Hepatocyte (in vitro differentiated cells): ENCODE measurements around the gene ENAM.

Source experiments
- EZH2 ChIP-seq: fragments of 200-600 bp; sonication (generic); IDR thresholded peaks from 2 replicates; pipeline ENCODE4 v1.6.1; 2016; ENCODE audit warnings: antibody characterized with exemption, mild to moderate bottlenecking, borderline replicate concordance
- EZH2phosphoT487 ChIP-seq: fragments of 200-600 bp; sonication (generic); IDR thresholded peaks from one replicate; pipeline ENCODE4 v1.6.1; 2018; ENCODE audit warnings: antibody characterized with exemption, mild to moderate bottlenecking, low read depth, moderate library complexity; ENCODE audit not compliant: unreplicated experiment, severe bottlenecking
- TF ChIP-seq, protein P1 (sequence below): fragments of 200-600 bp; sonication (generic); IDR thresholded peaks from 2 replicates; pipeline ENCODE4 v1.5.1; 2016; ENCODE audit warnings: antibody characterized with exemption, mild to moderate bottlenecking; ENCODE audit not compliant: poor library complexity

DNA sequence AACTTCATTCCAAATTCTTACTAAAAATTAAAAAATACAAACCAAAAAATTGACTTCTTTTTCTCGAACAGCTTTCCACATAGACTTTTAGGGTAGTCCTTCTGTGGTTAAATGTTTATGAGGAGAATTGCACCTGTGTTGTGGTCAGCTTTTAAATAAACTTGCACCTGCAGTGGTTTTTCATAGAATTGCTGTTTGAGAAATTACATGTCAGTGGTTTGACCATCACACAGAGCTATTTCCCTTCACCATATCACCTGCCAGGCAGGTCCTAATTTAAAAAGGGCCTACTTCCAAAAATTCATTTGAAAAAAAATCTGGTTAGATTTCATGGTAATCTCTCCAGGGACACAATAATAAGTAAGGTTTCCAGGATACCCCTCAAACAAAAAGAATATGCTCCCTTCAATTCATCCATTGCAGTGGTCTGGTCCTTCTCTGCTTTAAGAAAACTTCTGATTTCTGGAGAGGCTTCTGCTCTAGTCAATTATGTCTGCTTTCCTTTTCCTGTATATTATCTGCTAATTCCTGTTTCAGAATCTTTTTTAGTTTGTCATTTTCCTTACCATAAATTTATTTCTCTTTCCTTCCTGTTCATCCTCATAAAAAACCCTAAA, 49.9 kb downstream of the ENAM start:
- TF ChIP-seq, protein P1, sequence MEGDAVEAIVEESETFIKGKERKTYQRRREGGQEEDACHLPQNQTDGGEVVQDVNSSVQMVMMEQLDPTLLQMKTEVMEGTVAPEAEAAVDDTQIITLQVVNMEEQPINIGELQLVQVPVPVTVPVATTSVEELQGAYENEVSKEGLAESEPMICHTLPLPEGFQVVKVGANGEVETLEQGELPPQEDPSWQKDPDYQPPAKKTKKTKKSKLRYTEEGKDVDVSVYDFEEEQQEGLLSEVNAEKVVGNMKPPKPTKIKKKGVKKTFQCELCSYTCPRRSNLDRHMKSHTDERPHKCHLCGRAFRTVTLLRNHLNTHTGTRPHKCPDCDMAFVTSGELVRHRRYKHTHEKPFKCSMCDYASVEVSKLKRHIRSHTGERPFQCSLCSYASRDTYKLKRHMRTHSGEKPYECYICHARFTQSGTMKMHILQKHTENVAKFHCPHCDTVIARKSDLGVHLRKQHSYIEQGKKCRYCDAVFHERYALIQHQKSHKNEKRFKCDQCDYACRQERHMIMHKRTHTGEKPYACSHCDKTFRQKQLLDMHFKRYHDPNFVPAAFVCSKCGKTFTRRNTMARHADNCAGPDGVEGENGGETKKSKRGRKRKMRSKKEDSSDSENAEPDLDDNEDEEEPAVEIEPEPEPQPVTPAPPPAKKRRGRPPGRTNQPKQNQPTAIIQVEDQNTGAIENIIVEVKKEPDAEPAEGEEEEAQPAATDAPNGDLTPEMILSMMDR = no peak
- TF ChIP-seq EZH2phosphoT487 = no peak
- no peak for TF ChIP-seq EZH2
